NOMO-1 treated with DMSO at 0.1 percent for 48 hours (cell line): ENCODE data around the gene DUSP3.
"Not testable (repeated sequence)": the region's sequence is repeated elsewhere in the genome, so short reads cannot be mapped to it uniquely, and the experiment has no call there.

ENCODE experiments used
- DNase-seq: peaks from one replicate; lab custom pipeline; 2025; ENCODE audit not compliant: unreplicated experiment; lab: John Stamatoyannopoulos, UW

DUSP3 gene

GRCh38 chr17:43801844-43802243, 23.1 kb upstream of the DUSP3 start:
- DNase-seq: no peak

DNA sequence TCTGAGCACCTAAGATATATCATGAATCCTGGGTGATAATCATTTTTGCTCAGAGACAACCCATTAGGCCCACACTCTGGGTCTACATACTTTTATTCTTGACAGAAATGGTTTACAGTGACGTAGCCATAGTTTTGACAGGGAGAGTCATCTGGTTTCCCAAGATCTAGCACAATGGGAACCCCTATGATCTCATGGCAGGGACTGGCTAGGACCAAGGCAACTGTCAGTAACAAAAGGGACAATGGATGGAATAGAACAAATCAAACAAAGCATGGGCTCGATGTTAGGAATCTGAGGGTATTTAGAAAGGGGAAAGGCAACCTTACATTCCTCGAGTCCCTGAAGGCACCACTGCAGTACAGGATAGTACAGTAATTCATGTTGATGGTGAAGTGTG, 22.0 kb upstream of the DUSP3 start:
- no peak for DNase-seq

- DNase-seq: no peak
These were observed 20.3 kb upstream of the DUSP3 start for GRCh38 chr17:43799047-43799446.

- DNase-seq: not testable (repeated sequence)
These were observed 19.2 kb upstream of the DUSP3 start for GRCh38 chr17:43798024-43798423.

- DNase-seq: not testable (repeated sequence)
These were observed 13.9 kb upstream of the DUSP3 start for GRCh38 chr17:43792668-43793067.

DNA sequence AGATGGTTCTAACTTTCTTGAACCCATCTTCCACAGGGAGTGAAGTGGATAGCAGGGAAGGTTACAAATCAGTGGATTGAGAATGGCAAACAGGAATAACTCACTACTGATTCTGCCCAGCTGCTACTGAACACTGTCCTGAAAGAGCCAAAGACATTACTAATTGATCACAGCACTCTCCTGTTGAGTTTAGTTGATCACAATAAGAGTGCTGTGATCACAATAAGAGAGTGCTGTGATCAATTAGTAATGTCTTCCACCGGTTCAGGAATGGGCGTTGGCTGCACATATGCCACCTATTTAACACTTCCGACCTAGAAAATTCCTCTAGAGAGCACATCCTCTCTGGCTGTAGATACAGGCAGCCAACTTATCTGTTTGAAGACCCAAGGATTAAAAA, 12.8 kb upstream of the DUSP3 start:
- DNase-seq: no peak

DNA sequence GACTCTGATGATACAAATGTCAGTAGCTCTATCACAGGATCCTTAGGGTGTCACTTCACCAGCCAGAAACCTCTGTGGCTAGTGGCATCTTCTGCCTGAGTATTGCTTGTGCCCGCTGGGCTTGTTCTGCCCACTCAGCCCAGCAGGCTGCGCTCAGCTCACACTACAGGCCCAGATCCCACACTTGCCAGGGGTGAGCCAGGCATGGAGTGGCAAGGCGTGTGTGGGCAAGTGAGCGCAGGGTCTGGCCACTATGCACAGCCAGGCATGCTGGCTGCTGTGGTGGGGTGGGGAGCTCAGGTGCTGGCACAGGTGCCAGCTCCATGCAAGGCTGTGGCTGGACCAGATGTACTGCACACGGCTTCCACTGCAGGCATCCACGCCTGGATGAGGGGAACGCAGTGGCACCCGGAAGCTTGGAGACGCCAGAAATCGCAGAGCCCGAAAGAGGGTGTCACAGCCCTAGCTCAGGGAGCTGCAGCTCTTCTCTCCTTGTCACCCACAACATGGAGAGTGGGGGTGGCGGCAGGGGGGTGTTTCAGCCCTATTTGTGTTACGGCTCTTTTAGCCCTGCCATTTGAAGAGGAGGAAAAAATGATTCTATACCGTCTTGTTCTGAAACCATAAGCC, 11.6 kb upstream of the DUSP3 start:
- DNase-seq: no peak

DNA sequence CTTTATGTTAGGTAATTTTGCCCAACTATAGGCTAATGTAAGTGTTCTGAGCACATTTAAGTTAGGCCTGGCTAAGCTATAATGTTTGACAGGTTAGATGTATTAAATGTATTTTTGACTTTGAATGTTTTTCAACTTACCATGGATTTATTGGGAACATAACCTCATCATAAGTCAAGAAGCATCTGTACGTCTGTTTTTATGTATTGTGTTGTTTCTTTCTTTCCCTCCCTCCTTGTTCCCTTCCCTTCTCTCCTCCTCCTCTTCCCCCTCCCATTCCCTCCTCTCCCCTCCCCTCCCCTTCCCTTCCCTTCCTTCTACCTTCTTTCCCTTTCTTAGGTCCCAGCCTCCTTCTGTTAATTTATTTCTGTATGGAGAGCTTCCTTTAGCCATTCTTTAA, 10.7 kb upstream of the DUSP3 start:
- no peak for DNase-seq

DNA sequence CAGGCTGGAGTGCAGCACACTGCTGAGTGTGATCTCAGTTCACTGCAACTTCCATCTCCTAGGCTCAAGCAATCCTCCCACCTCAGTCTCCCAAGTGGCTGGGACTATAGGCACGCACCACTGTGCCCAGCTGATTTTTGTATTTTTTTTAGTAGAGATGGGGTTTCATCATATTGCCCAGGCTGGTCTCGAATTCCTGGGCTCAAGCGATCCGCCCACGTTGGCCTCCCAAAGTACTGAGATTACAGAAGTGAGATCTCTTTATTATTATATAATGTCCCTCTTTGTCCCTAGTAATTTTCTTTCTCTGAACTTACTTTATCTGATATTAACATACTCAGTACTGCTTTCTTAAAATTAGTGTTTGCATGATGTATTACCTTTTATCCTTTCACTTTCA, 9.8 kb upstream of the DUSP3 start:
- DNase-seq: no peak

DNA sequence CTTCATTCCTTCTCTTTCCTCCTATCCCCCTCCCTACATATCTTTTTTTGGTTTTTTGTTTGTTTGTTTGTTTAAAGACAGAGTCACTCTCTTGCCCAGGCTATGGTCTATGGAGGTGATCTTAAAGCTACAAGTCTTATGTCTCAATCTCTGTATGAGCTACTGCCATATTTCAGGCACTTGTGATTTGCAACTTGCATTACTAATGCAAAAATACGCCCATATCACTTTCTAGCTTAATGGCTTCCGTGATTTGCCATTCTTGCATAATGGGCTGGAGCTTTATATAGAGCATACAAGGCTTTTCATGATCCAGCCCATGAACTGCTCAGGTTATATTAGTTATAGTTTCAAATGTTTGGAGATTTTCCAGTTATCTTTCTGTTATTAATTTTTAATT, 9.0 kb upstream of the DUSP3 start:
- DNase-seq: peak; percentile 86

DNA sequence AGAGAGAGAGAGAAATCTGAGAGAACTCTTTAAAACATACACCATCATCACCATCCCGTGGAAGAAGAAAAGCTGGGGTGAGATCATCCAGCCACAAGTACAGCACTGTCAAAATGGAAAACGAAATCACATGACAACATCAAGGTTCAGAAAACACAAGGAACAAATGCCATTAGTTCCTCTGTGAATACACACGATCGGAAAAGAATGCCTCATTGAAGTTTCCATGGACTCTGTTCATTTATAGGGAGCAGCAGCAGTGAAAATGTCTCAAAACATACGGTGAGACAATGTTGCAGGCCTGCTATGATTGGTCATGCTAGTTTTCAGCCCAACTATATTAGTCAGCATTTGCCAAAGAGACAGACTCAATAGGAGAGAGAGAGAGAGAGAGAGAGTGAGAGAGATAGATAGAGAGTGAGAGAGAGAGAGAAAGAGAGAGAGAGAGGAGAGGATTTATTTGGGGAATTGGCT, 5.9 kb upstream of the DUSP3 start:
- DNase-seq: no peak

DNA sequence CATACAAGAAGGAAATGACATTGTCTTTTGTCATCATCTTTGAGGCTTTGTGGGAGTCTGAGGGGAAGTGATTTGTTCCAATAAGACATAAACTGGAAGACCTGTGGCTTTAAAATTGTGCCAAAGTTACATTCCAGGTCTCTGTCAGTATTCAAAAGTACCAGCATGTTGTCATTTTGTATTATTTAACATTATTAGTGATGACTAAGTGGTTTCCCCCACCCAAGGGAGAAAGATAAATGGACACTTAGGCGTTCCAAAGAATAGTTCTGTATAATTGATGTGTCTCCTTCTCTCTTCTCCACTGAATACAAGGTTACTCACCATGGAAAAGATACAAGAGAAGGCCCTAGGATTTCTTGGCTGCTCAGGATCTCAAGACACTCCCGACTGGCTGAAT, 5.3 kb upstream of the DUSP3 start:
- DNase-seq: no peak

DNA sequence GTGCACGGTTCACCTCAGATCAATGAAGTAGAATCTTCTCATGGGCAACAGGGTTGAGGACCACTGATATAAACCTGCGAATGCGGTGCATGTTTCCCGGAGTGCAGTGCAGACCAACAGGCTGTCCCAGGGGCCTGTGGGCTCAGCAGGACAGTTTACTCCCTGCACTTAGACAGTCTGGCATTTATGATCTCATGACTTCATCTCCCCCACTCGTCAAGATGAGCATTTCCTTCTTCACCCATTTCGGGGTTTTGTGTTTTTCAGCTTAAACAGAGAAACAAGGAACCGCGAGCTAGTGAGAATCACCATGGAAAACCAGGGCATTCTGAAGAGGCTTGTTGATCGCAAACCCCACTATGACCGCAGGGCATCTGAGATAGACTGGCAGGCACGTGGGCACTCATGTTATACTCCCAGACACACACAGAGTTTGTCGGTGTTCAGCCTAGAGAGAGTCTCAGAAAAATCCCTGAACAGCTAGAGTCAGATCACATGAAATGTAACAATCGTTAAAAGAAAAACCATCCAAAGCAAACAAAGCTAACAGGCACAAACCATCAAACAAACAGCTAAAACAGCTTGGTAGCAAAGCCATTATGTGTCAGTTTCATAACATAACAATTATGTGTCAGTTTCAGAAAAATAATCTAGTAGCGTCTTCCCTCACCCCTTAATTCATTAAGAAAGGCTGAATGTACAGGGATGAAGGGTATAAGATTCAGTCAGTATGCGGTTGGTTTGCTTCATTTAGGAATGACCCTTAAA, 4.3 kb upstream of the DUSP3 start:
- no peak for DNase-seq

DNA sequence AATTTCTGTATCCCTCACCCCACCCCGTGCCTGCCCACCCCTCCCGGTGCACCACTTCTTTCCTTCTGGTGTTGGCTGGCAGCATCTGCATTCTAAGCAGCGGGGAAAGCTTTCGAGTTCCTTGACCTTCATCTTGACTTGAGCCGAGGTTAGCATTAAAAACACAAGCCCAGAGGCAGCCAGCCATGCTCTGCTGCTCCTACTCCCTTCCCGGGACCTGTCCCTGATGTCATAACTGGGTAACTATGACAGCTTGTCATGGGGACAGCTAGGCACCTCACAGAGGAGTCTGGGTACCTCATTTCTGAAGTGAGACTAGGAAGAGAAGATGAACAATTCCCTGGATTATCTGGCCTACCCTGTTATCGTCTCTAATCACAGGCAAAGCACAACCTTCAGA, 1.4 kb upstream of the DUSP3 start, which contains the start of gene CFAP97D1:
CFAP97D1 (plus strand) TSS at position 301 of the 400 bp plus-strand sequence; CDS start at position 329, 28 bp downstream.
- no peak for DNase-seq

DNA sequence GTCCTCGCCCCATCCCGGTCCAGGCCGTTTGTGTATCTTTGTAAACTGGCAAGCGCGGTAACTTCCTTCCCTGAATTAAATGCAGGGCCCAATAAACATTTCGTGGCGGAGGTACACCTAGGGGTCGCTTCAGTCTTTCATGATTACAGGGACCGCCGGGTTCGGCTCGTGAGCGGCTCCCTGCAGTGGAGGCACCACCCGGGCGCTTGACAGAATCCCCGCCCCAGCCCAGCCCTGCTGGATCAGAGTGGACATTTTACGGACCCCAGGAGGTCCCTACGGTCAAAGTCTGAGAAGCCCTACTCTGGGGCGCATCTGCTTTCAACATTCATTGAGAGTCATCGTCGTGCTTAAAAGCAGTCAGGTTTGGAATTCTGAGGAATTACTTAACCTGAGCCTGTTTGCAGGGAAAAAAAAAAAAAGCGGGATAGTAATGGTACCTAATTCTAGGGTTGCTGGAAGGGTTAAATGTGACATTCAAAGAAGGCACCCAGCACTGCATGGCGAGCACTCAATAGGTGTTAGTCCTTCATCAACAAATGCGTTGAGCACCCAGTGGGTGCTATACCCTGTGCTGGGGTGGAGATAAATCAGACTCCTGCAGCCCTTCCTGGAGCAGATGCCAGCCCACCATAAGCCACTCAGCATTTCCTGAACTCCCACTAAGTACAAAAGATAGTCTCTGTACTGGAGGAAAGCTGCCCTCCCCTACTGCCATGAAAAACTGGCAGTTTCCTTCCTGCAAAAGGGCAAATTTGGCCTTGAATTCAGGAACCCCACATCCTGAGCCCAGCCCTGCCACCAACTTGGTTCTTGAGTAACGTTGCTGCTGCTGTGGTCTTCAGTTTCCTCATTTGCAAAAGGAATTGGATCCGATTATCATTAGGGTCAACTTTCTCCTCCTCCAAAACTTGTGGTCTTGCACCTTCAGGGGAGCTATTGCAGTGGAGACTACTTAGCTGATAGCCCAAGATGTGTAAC, 658 bp upstream of the DUSP3 start:
- DNase-seq: peak; percentile 71

DNA sequence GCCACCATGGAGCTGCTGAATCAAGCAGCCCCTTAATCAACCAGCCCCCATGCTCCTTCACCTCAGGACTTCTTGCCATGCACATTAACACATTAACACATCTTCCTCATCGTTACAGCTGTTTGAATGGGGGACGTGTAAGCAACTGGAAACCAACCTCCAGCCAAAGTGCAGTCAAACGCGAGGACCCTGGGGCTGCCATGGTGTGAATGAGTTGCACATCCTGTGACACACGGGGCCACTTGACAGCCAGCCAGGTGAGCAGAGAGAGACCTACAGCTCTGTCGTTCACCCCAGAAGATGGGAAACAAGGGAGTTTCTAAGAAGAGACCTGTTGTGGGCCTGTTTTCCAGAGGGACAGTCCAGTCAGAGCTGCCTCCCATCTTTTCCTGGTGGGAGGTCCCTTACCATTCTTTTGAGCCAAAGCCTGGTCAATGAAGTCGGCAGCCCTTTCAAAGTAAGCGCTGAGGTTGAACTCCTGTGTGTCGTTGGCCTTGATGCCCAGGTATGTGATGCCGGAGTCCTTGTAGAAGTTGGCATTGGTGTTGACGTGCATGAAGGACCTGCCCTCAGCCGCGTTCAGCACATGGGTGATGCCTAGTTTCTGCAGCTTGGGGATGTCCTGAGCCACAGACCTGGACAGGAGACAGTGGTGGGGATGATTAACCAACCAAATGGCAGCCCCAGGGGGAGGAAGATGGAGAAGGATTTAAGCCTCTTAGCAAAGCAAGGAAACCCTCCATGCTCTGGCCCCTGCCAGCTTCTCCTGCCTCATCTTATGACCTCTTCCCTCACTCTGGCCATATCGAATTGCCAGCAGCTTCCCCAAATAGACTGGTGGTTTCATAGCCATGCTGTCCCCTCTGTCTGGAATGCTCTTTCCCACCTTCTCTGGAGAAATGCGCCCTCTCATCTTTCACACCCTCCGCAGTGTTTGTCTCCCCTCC, 4.2 kb downstream of the DUSP3 start:
- DNase-seq: no peak

GRCh38 chr17:43772877-43773648, 5.7 kb downstream of the DUSP3 start:
- peak; percentile 97 for DNase-seq

GRCh38 chr17:43771463-43771862, 7.3 kb downstream of the DUSP3 start:
- DNase-seq: no peak

- DNase-seq: no peak
These were observed 7.8 kb downstream of the DUSP3 start for GRCh38 chr17:43770957-43771356.
